WTC11 (cell line): ENCODE results near the gene SDF2L1. TPM values are rescaled to one million over a fixed set of nuclear protein-coding genes. Genes with fewer than 3 reads are reported as not detected.

ENCODE experiments used
- ATAC-seq: fragments of 200-7000 bp; cut with Tn5 transposase; 2 replicates; pipeline ENCODE4 v1.10.0; 2021; ENCODE audit warnings: mild to moderate bottlenecking, moderate library complexity
- CTCF ChIA-PET: fragments of 300-600 bp; sonication (Branson Sonifier 250); formaldehyde crosslinking; loops from one replicate; lab custom pipeline; 2021; ENCODE audit warnings: antibody characterized with exemption; lab: Charles Lee
- POLR2A ChIA-PET: fragments of 350-600 bp; sonication (Branson Sonifier 250); formaldehyde crosslinking; loops from one replicate; lab custom pipeline; 2021; ENCODE audit warnings: antibody characterized with exemption; lab: Charles Lee
- DNase-seq: peaks from one replicate; pipeline ENCODE4 v3.0.0; 2021; ENCODE audit warnings: low spot score
- H3K27ac Mint-ChIP-seq: 2 replicates; pipeline ENCODE4 v1.8.0; 2021; ENCODE audit warnings: mixed read lengths
- H3K27me3 Mint-ChIP-seq: 2 replicates; pipeline ENCODE4 v1.8.0; 2021; ENCODE audit warnings: low read depth, mild to moderate bottlenecking, moderate library complexity, mixed read lengths
- H3K36me3 Mint-ChIP-seq: 2 replicates; pipeline ENCODE4 v1.8.0; 2021; ENCODE audit warnings: mixed read lengths
- H3K4me1 Mint-ChIP-seq: 2 replicates; pipeline ENCODE4 v1.8.0; 2022; ENCODE audit warnings: mixed read lengths
- H3K4me3 Mint-ChIP-seq: 2 replicates; pipeline ENCODE4 v1.8.0; 2021; ENCODE audit warnings: mild to moderate bottlenecking, moderate library complexity, mixed read lengths
- H3K9me3 Mint-ChIP-seq: 2 replicates; pipeline ENCODE4 v1.8.0; 2021; ENCODE audit warnings: mixed read lengths
- ATF1 ChIP-seq: sonication (generic); formaldehyde crosslinking; IDR thresholded peaks from 2 replicates; pipeline ENCODE4 v1.8.1; 2023; ENCODE audit warnings: mild to moderate bottlenecking, moderate library complexity, missing genetic modification reagents
- ELF4 ChIP-seq: sonication (generic); formaldehyde crosslinking; IDR thresholded peaks from 2 replicates; pipeline ENCODE4 v1.8.1; 2022; ENCODE audit warnings: low read depth, mild to moderate bottlenecking, moderate library complexity, missing genetic modification reagents
- FOXP1 ChIP-seq: sonication (generic); formaldehyde crosslinking; IDR thresholded peaks from 2 replicates; pipeline ENCODE4 v1.8.0; 2022; ENCODE audit warnings: missing genetic modification reagents, mild to moderate bottlenecking, moderate library complexity, borderline replicate concordance
- NFATC4 ChIP-seq: fragments of 250-450 bp; sonication (Bioruptor Pico); IDR thresholded peaks from 2 replicates; pipeline ENCODE4 v1.9.0; 2021; ENCODE audit warnings: mild to moderate bottlenecking
- PRRX2 ChIP-seq: fragments of 250-450 bp; sonication (Bioruptor Pico); IDR thresholded peaks from 2 replicates; pipeline ENCODE4 v1.8.0; 2021; ENCODE audit warnings: mild to moderate bottlenecking
- SMAD4 ChIP-seq: sonication (generic); formaldehyde crosslinking; IDR thresholded peaks from 2 replicates; pipeline ENCODE4 v1.8.0; 2022; ENCODE audit warnings: mild to moderate bottlenecking, missing genetic modification reagents
- TP53 ChIP-seq: sonication (generic); formaldehyde crosslinking; IDR thresholded peaks from 2 replicates; pipeline ENCODE4 v1.8.1; 2023; ENCODE audit warnings: mild to moderate bottlenecking, missing genetic modification reagents
- ZNF121 ChIP-seq: sonication (generic); formaldehyde crosslinking; IDR thresholded peaks from 2 replicates; pipeline ENCODE4 v1.8.0; 2023; ENCODE audit warnings: missing genetic modification reagents
- ZNF219 ChIP-seq: sonication (generic); formaldehyde crosslinking; IDR thresholded peaks from 2 replicates; pipeline ENCODE4 v1.8.0; 2023; ENCODE audit warnings: missing genetic modification reagents, mild to moderate bottlenecking, borderline replicate concordance
- ZNF396 ChIP-seq: fragments of 250-450 bp; sonication (Bioruptor Pico); IDR thresholded peaks from 2 replicates; pipeline ENCODE4 v1.8.0; 2021; ENCODE audit warnings: mild to moderate bottlenecking, moderate library complexity, borderline replicate concordance
- ZNF416 ChIP-seq: fragments of 250-450 bp; sonication (Bioruptor Pico); IDR thresholded peaks from 2 replicates; pipeline ENCODE4 v1.9.0; 2021; ENCODE audit warnings: mild to moderate bottlenecking, inconsistent platforms
- ZNF423 ChIP-seq: fragments of 250-450 bp; sonication (Bioruptor Pico); IDR thresholded peaks from 2 replicates; pipeline ENCODE4 v2.1.2; 2022; ENCODE audit warnings: mild to moderate bottlenecking, moderate library complexity
- total RNA-seq: library from RNA; stranded (reverse); gene quantifications from 3 replicates; pipeline ENCODE4 v1.2.3, GENCODE V29; 2021
- TF ChIP-seq, protein P1 (sequence below): sonication (generic); formaldehyde crosslinking; IDR thresholded peaks from 2 replicates; pipeline ENCODE4 v1.8.0; 2023; ENCODE audit warnings: missing genetic modification reagents, mild to moderate bottlenecking, borderline replicate concordance
- TF ChIP-seq, protein P2 (sequence below): fragments of 250-450 bp; sonication (Bioruptor Pico); IDR thresholded peaks from 2 replicates; pipeline ENCODE4 v1.8.0; 2021; ENCODE audit warnings: mild to moderate bottlenecking
- TF ChIP-seq, protein P3 (sequence below): sonication (generic); formaldehyde crosslinking; IDR thresholded peaks from 2 replicates; pipeline ENCODE4 v1.8.1; 2022; ENCODE audit warnings: mild to moderate bottlenecking, moderate library complexity, missing genetic modification reagents
- TF ChIP-seq, protein P4 (sequence below): sonication (generic); formaldehyde crosslinking; IDR thresholded peaks from 2 replicates; pipeline ENCODE4 v1.8.1; 2022; ENCODE audit warnings: missing genetic modification reagents, borderline replicate concordance
- TF ChIP-seq, protein P5 (sequence below): sonication (generic); formaldehyde crosslinking; IDR thresholded peaks from 2 replicates; pipeline ENCODE4 v1.8.1; 2022; ENCODE audit warnings: low read depth, missing genetic modification reagents, borderline replicate concordance
- TF ChIP-seq, protein P6 (sequence below): sonication (generic); formaldehyde crosslinking; IDR thresholded peaks from 2 replicates; pipeline ENCODE4 v1.8.1; 2023; ENCODE audit warnings: mild to moderate bottlenecking, missing genetic modification reagents

Gene SDF2L1
- total RNA-seq, 1 experiment from 2014 or later = 73.6 TPM

DNA sequence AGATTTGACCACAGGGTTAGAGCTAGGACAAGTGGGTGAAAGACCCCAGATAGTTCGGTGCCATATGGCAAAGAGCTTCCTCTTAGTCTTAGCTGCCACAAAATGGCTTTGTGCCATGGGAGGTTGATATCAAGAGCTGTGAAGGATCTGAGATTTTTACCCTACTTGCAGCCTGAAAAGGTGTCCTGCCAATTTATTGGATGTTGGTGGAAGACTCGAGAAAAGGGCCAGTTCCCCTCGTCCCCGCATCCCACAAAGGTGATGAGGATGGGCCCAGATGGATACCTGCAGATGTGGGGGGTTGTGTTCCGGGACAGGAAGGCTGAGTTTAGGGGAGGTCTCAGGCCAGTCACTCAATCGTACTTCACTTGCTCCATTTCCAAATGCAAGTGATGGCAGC is 39.5 kb upstream of the SDF2L1 start (continued):
- TF ChIP-seq, protein P1, sequence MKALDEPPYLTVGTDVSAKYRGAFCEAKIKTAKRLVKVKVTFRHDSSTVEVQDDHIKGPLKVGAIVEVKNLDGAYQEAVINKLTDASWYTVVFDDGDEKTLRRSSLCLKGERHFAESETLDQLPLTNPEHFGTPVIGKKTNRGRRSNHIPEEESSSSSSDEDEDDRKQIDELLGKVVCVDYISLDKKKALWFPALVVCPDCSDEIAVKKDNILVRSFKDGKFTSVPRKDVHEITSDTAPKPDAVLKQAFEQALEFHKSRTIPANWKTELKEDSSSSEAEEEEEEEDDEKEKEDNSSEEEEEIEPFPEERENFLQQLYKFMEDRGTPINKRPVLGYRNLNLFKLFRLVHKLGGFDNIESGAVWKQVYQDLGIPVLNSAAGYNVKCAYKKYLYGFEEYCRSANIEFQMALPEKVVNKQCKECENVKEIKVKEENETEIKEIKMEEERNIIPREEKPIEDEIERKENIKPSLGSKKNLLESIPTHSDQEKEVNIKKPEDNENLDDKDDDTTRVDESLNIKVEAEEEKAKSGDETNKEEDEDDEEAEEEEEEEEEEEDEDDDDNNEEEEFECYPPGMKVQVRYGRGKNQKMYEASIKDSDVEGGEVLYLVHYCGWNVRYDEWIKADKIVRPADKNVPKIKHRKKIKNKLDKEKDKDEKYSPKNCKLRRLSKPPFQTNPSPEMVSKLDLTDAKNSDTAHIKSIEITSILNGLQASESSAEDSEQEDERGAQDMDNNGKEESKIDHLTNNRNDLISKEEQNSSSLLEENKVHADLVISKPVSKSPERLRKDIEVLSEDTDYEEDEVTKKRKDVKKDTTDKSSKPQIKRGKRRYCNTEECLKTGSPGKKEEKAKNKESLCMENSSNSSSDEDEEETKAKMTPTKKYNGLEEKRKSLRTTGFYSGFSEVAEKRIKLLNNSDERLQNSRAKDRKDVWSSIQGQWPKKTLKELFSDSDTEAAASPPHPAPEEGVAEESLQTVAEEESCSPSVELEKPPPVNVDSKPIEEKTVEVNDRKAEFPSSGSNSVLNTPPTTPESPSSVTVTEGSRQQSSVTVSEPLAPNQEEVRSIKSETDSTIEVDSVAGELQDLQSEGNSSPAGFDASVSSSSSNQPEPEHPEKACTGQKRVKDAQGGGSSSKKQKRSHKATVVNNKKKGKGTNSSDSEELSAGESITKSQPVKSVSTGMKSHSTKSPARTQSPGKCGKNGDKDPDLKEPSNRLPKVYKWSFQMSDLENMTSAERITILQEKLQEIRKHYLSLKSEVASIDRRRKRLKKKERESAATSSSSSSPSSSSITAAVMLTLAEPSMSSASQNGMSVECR (CRISPR knock-in tag) = no peak
- TF ChIP-seq ATF1 = no peak
- TF ChIP-seq ZNF396 (CRISPR knock-in tag) = no peak
- TF ChIP-seq TP53 = no peak

DNA sequence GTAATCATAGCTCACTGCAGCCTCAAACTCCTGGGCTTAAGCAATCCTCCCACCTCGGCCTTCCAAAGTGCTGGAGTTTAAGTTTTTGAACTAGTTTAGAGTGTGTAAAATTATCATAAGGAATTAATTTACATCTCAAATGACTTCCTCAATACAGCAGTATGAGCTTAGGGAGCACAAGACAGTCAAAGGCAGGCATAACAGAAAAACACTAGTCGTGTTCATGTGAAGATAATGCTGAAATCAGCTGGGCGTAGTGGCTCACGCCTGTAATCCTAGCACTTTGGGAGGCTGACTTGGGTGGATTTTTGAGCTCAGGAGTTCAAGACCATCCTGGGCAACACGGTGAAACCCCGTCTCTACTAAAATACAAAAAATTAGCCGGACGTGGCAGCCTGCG is 38.1 kb upstream of the SDF2L1 start:
- H3K27me3 Mint-ChIP-seq = no peaks in the 10 kb centered on the region
- POLR2A ChIA-PET = no interaction called here
- no peaks in the 10 kb centered on the region for H3K9me3 Mint-ChIP-seq
- H3K27ac Mint-ChIP-seq = no peak overlapping the region
- H3K4me3 Mint-ChIP-seq = no peak overlapping the region
- peaks cover 12% of the 10 kb centered on the region for H3K4me1 Mint-ChIP-seq
- peaks cover 2% of the 10 kb centered on the region for H3K36me3 Mint-ChIP-seq
- no peak for TF ChIP-seq ATF1
- TF ChIP-seq, protein P2, sequence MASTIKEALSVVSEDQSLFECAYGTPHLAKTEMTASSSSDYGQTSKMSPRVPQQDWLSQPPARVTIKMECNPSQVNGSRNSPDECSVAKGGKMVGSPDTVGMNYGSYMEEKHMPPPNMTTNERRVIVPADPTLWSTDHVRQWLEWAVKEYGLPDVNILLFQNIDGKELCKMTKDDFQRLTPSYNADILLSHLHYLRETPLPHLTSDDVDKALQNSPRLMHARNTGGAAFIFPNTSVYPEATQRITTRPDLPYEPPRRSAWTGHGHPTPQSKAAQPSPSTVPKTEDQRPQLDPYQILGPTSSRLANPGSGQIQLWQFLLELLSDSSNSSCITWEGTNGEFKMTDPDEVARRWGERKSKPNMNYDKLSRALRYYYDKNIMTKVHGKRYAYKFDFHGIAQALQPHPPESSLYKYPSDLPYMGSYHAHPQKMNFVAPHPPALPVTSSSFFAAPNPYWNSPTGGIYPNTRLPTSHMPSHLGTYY (CRISPR knock-in tag) = no peak
- DNase-seq (no peak), ATAC-seq (no peak)
- CTCF ChIA-PET = interaction anchor here (0.6 to 2.0 kb wide), 6 partner anchors 10 to 43 kb away, joined by 3 to 10 read pairs (median 6); no protein-coding TSS in a partner anchor

DNA sequence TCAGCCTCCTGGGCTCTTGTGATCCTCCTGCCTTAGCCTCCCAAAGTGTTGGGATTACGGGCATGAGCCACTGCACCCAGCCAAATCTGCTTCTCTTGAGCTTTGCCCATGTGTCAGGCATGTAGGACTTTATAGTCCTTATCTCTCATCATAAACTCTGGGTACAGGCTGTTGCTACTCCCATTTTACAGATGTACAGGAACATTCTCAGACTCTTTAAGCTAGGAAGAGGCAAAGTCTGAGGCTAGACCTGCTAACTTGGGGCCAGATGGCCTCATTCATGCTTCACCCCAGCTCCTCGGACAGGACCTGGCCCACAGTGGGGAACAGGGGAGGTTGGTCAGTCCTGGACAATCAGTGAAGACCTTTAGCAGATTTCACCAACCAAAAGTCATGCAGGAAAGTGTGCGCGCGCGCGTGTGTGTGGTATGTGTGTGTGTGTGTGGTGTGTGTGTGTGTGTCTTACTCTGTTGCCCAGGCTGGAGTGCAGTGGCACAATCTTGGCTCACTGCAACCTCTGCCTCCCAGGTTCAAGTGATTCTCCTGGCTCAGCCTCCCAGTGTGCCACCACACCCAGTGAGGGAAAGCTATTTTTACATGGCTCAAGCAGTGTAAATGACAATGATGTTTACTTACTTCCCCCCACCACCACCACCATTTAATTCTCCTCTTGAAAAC is 36.1 kb upstream of the SDF2L1 start:
- Mint-ChIP-seq H3K27ac (0 out of 2 replicates have a peak overlapping the region, but pooled peaks have one; percentile 45), H3K36me3 (peaks cover 13% of the 10 kb centered on the region), H3K9me3 (no peaks in the 10 kb centered on the region), H3K4me3 (no peak overlapping the region), H3K27me3 (no peaks in the 10 kb centered on the region), H3K4me1 (peaks cover 6% of the 10 kb centered on the region; the same call in 1 of the 2 replicates)
- ATAC-seq (no peak), DNase-seq (no peak)
- TF ChIP-seq, protein P3, sequence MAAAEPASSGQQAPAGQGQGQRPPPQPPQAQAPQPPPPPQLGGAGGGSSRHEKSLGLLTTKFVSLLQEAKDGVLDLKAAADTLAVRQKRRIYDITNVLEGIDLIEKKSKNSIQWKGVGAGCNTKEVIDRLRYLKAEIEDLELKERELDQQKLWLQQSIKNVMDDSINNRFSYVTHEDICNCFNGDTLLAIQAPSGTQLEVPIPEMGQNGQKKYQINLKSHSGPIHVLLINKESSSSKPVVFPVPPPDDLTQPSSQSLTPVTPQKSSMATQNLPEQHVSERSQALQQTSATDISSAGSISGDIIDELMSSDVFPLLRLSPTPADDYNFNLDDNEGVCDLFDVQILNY (CRISPR knock-in tag) = no peak
- 0 out of 2 replicates have a peak, but pooled peaks have one; percentile 51 for TF ChIP-seq ZNF121 (CRISPR knock-in tag)
- POLR2A ChIA-PET = no interaction called here
- CTCF ChIA-PET = interaction anchor here (0.9 to 3.0 kb wide), 5 partner anchors 12 to 40 kb away, joined by 3 to 10 read pairs (median 6); partner anchors contain the start of gene SDF2L1

DNA sequence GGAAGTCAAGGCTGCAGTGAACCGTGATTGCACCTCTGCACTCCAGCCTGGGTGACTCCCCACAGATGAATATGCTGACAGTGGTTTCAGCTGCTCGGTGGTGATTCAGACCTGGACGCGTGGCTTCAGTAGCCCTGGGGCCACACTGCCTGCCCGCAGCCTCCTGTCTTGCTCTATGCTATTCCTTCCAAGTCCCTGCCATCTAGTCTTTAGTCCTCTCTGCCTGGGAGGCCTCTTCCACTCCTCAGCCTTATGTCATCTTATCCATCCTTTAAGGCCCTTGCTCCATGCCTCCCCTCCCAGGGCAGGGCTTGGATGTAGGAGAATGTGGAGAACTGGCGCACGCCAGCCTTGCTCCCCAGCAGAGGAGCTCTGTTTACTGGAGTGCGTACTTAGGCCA is 35.3 kb upstream of the SDF2L1 start:
- no peak overlapping the region for H3K27ac Mint-ChIP-seq
- no peak for DNase-seq
- no peak for TF ChIP-seq ZNF416 (CRISPR knock-in tag)
- no peak for TF ChIP-seq ZNF219
- TF ChIP-seq PRRX2 (CRISPR knock-in tag) = no peak
- no peak for TF ChIP-seq SMAD4 (CRISPR knock-in tag)
- TF ChIP-seq, protein P4, sequence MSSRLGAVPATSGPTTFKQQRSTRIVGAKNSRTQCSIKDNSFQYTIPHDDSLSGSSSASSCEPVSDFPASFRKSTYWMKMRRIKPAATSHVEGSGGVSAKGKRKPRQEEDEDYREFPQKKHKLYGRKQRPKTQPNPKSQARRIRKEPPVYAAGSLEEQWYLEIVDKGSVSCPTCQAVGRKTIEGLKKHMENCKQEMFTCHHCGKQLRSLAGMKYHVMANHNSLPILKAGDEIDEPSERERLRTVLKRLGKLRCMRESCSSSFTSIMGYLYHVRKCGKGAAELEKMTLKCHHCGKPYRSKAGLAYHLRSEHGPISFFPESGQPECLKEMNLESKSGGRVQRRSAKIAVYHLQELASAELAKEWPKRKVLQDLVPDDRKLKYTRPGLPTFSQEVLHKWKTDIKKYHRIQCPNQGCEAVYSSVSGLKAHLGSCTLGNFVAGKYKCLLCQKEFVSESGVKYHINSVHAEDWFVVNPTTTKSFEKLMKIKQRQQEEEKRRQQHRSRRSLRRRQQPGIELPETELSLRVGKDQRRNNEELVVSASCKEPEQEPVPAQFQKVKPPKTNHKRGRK (CRISPR knock-in tag) = no peak
- no peak for TF ChIP-seq NFATC4
- TF ChIP-seq, protein P5, sequence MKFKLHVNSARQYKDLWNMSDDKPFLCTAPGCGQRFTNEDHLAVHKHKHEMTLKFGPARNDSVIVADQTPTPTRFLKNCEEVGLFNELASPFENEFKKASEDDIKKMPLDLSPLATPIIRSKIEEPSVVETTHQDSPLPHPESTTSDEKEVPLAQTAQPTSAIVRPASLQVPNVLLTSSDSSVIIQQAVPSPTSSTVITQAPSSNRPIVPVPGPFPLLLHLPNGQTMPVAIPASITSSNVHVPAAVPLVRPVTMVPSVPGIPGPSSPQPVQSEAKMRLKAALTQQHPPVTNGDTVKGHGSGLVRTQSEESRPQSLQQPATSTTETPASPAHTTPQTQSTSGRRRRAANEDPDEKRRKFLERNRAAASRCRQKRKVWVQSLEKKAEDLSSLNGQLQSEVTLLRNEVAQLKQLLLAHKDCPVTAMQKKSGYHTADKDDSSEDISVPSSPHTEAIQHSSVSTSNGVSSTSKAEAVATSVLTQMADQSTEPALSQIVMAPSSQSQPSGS = no peak
- no peak for TF ChIP-seq ELF4 (CRISPR knock-in tag)
- TF ChIP-seq, protein P6, sequence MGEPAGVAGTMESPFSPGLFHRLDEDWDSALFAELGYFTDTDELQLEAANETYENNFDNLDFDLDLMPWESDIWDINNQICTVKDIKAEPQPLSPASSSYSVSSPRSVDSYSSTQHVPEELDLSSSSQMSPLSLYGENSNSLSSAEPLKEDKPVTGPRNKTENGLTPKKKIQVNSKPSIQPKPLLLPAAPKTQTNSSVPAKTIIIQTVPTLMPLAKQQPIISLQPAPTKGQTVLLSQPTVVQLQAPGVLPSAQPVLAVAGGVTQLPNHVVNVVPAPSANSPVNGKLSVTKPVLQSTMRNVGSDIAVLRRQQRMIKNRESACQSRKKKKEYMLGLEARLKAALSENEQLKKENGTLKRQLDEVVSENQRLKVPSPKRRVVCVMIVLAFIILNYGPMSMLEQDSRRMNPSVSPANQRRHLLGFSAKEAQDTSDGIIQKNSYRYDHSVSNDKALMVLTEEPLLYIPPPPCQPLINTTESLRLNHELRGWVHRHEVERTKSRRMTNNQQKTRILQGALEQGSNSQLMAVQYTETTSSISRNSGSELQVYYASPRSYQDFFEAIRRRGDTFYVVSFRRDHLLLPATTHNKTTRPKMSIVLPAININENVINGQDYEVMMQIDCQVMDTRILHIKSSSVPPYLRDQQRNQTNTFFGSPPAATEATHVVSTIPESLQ (CRISPR knock-in tag) = no peak
- no peak for TF ChIP-seq ZNF423 (CRISPR knock-in tag)
- TF ChIP-seq FOXP1 (CRISPR knock-in tag) = no peak

More for the DNA sequence above, 35.3 kb upstream of the SDF2L1 start:
- Mint-ChIP-seq H3K36me3 (peaks cover 20% of the 10 kb centered on the region), H3K27me3 (no peaks in the 10 kb centered on the region), H3K9me3 (no peaks in the 10 kb centered on the region), H3K4me1 (peaks cover 6% of the 10 kb centered on the region; the same call in 1 of the 2 replicates), H3K4me3 (no peak overlapping the region)
- CTCF ChIA-PET = interaction anchor here (1.3 to 3.0 kb wide), 3 partner anchors 13 to 40 kb away, joined by 6 to 10 read pairs (median 7); no protein-coding TSS in a partner anchor
- ATAC-seq = no peak
- POLR2A ChIA-PET = no interaction called here
